Upper lobe of right lung (tissue), 1 donor: ENCODE measurements around the gene FBLN1. TPM values are rescaled to one million over a fixed set of nuclear protein-coding genes. Genes with fewer than 3 reads are reported as not detected.
"Not testable (repeated sequence)": the region's sequence is repeated elsewhere in the genome, so short reads cannot be mapped to it uniquely, and the experiment has no call there.

ENCODE experiments used
- ATAC-seq: fragments of 200-7000 bp; cut with Tn5 transposase; one replicate; pipeline ENCODE4 v1.9.1; 2020; ENCODE audit warnings: mild to moderate bottlenecking, moderate library complexity
- DNase-seq: peaks from one replicate; pipeline ENCODE4 v3.0.0-alpha.2; 2020
- H3K27ac ChIP-seq: fragments of 200-600 bp; one replicate; pipeline ENCODE4 v1.8.0; 2022
- H3K27me3 ChIP-seq: fragments of 200-600 bp; one replicate; pipeline ENCODE4 v1.8.0; 2022; ENCODE audit warnings: mild to moderate bottlenecking
- H3K36me3 ChIP-seq: fragments of 200-600 bp; one replicate; pipeline ENCODE4 v1.8.0; 2022
- H3K4me1 ChIP-seq: fragments of 200-600 bp; one replicate; pipeline ENCODE4 v1.8.0; 2022
- H3K4me3 ChIP-seq: fragments of 200-600 bp; one replicate; pipeline ENCODE4 v1.8.0; 2022; ENCODE audit warnings: mild to moderate bottlenecking
- H3K9me3 ChIP-seq: fragments of 200-600 bp; one replicate; pipeline ENCODE4 v1.8.0; 2022
- intact Hi-C: fragments of 100-400 bp; cut with DNase I; formaldehyde crosslinking; loops from one replicate; pipeline ENCODE4 v1.11.0; 2022
- total RNA-seq: library from RNA; stranded (reverse); fragmentation: NEBNext Ultra II Directional; extraction: Animal tissue kit (Norgen Biotek cat#: 25700); gene quantifications from one replicate; pipeline ENCODE4 v1.2.1, GENCODE V29; 2021
- TF ChIP-seq, protein P1 (sequence below): fragments of 200-600 bp; IDR thresholded peaks from one replicate; pipeline ENCODE4 v1.8.0; 2022; ENCODE audit warnings: antibody characterized with exemption
- donor health status: DM: no; HTN: yes; CAD: no; lungs with severe emphysema.

The FBLN1 gene
- total RNA-seq, 1 donor from 2014 or later: 272 TPM

DNA sequence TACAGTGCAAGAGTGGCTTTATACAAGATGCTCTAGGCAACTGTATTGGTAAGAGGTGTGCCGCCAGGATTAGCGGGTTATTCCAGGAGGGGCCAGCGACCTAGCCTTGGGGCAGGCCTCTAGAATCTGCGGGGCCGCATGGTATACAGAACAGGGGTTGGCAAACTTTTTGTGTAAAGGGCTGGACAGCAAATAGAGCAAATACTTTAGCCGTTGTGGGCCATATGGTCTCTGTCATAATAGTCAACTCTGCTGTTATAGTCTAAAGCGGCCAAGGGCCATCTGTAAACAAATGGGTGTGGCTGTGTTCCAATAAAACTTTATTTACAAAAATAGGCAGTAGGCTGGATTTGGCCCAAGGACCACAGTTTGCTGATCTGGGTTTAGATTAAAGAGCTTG, 32.6 kb downstream of the FBLN1 start:
- Histone ChIP-seq H3K36me3 (no peaks in the 10 kb centered on the region), H3K27ac (peak overlapping the region; percentile 47)
- no peak for DNase-seq

DNA sequence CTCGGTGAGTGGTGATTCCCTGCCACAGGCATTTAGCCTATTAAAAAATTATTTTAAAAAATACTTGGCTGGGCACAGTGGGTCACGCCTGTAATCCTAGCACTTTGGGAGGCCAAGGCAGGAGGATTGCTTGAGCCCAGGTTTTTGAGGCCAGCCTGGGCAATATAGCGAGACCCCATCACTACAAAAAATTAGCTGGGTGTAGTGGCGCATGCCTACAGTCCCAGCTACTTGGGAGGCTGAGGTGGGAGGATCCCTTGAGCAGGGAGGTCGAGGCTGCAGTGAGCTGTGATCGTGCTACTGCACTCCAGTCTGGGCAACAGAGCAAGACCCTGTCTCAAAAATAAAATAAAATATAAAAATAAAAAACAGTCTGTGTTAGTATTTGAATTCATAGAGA, 33.2 kb downstream of the FBLN1 start:
- ATAC-seq, H3K4me3 ChIP-seq, H3K27me3 ChIP-seq, H3K36me3 ChIP-seq, H3K9me3 ChIP-seq, intact Hi-C loops, DNase-seq: not testable (repeated sequence)
- H3K27ac ChIP-seq: peak overlapping the region; percentile 47
- H3K4me1 ChIP-seq: peaks cover 22% of the 10 kb centered on the region

More for the DNA sequence above, 32.6 kb downstream of the FBLN1 start:
- no peak for ATAC-seq
- H3K4me3 ChIP-seq: no peak overlapping the region
- TF ChIP-seq, protein P1, sequence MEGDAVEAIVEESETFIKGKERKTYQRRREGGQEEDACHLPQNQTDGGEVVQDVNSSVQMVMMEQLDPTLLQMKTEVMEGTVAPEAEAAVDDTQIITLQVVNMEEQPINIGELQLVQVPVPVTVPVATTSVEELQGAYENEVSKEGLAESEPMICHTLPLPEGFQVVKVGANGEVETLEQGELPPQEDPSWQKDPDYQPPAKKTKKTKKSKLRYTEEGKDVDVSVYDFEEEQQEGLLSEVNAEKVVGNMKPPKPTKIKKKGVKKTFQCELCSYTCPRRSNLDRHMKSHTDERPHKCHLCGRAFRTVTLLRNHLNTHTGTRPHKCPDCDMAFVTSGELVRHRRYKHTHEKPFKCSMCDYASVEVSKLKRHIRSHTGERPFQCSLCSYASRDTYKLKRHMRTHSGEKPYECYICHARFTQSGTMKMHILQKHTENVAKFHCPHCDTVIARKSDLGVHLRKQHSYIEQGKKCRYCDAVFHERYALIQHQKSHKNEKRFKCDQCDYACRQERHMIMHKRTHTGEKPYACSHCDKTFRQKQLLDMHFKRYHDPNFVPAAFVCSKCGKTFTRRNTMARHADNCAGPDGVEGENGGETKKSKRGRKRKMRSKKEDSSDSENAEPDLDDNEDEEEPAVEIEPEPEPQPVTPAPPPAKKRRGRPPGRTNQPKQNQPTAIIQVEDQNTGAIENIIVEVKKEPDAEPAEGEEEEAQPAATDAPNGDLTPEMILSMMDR: no peak
- no peaks in the 10 kb centered on the region for H3K27me3 ChIP-seq
- intact Hi-C loops: no loop called here
- peaks cover 22% of the 10 kb centered on the region for H3K4me1 ChIP-seq
- H3K9me3 ChIP-seq: no peaks in the 10 kb centered on the region

DNA sequence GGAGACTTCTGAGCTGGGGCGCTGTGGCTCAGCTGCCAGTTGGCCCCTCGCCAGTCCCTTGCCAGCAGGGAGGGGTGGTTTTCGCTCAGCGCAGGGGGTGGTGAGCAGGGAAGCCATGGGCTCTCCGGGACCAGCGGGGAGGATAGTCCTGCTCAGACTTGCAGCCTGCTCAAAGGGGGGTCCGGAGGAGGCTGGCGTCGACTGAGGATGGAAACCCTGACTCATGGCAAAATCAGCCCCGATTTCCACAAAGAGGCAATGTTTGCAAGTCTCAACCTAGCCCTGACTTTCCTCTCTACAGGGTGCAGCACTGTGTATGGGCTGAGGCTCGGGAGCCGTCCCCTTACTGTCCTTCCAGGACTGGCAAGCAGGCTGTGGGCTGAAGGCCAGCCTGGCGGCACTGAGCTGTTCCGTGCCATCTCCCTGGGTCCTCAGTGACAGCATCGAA, 35.1 kb downstream of the FBLN1 start:
- ATAC-seq (peak; percentile 5), DNase-seq (no peak)
- H3K27ac ChIP-seq: peak overlapping the region; percentile 63
- peaks cover 22% of the 10 kb centered on the region for H3K4me1 ChIP-seq
- intact Hi-C loops: no loop called here
- no peaks in the 10 kb centered on the region for H3K27me3 ChIP-seq
- no peak overlapping the region for H3K4me3 ChIP-seq
- no peaks in the 10 kb centered on the region for H3K9me3 ChIP-seq
- no peaks in the 10 kb centered on the region for H3K36me3 ChIP-seq
- TF ChIP-seq, protein P1: no peak

DNA sequence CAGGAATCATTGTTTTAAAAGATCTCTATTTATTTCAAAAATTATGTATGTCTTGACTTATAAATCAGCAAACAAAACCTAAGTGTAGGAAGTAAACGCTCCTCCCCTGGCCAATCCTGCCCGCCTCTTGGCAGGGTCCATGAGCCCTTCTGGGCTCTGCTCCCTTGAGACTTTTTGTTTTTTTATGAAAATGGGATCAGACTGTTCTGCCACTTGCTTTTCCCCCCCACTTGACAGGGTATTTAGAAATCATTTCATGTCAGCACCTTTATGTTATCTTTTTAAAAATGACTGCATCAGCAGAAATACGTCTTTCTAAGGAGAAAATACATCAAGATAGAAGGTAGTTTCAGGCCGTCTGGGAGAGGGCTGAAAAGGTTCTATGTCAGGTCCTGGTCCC, 35.6 kb downstream of the FBLN1 start:
- Histone ChIP-seq H3K27ac (peak overlapping the region; percentile 63), H3K4me3 (no peak overlapping the region), H3K4me1 (peaks cover 22% of the 10 kb centered on the region), H3K9me3 (no peaks in the 10 kb centered on the region), H3K36me3 (no peaks in the 10 kb centered on the region), H3K27me3 (no peaks in the 10 kb centered on the region)
- ATAC-seq (no peak), DNase-seq (no peak)
- intact Hi-C loops: no loop called here
- TF ChIP-seq, protein P1: no peak

DNA sequence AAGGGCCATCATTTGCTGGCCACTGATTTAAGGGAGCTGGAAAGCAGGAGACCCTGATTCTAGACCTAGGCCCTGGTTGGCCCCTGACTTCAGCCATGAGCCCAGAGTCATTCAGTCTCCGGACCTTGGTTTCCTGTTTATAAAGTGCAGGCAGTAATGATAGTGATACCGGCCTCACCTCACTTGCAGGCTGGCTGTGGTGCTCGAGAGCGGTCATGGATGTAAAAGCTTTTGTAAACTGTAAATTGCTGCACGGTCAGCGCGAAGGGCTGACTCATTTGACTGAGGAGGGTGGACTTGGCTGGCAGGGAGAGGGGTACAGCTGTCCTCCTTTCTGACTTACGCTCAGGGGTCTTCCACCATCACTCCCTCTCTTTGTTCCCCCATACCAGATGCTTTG, 37.4 kb downstream of the FBLN1 start:
- intact Hi-C loops: no loop called here
- H3K9me3 ChIP-seq: no peaks in the 10 kb centered on the region
- TF ChIP-seq, protein P1: no peak
- ATAC-seq (no peak), DNase-seq (no peak)
- peaks cover 18% of the 10 kb centered on the region for H3K4me1 ChIP-seq
- no peaks in the 10 kb centered on the region for H3K27me3 ChIP-seq
- no peak overlapping the region for H3K4me3 ChIP-seq
- no peaks in the 10 kb centered on the region for H3K36me3 ChIP-seq
- H3K27ac ChIP-seq: no peak overlapping the region

DNA sequence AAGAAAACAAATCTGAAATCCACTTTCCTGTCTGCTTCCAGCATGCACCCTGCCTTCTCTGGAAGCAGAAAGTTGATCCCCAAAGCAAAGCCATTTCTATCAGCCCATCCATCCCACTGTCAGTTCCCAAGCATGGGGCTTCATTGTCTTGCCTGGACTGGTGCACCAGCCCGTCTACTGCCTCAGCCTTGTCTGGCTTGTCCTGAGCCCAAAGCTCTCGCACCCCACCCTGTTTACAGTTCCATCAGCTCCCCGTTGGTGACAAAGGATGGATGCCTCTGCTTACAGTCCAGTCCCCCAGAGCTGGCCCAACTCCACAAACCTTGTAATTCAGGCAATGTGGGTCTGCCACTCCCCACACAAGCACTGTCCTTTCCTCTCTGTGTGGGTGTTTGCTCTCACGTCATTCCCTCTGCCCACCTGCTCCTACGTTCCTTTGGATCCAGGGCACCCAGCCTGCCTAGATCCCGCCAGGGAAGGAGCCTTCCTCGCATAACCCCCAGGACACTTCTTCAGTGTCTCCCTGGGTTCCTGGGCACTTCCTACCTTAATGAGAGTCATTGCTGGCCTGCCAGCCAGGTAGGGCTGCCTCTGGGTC, 38.8 kb downstream of the FBLN1 start:
- no peak for DNase-seq
- no peak for ATAC-seq
- Histone ChIP-seq H3K4me1 (peaks cover 18% of the 10 kb centered on the region), H3K27ac (no peak overlapping the region), H3K4me3 (no peak overlapping the region), H3K9me3 (no peaks in the 10 kb centered on the region), H3K27me3 (no peaks in the 10 kb centered on the region), H3K36me3 (no peaks in the 10 kb centered on the region)
- TF ChIP-seq, protein P1: no peak
- intact Hi-C loops: no loop called here
